ENCODE measurements around the gene PDCL3.

Gene PDCL3

GRCh38 chr2:100568989-100569388, 6.2 kb downstream of the PDCL3 start:
- Mint-ChIP-seq H3K4me1 (peaks cover 22% of the 10 kb centered on the region), H3K27ac (ENCODE audit: low read depth) (peak overlapping the region; percentile 50), H3K36me3 (ENCODE audit: insufficient read depth) (peaks cover 46% of the 10 kb centered on the region), H3K27me3 (no peaks in the 10 kb centered on the region), H3K9me3 (no peaks in the 10 kb centered on the region), H3K4me3 (no peak overlapping the region)
- DNase-seq (ENCODE audit: low spot score in 2 of 2) (no peak), ATAC-seq (replicated peaks; ENCODE audit: extremely low read depth, poor library complexity, severe bottlenecking) (no peak)

- peaks cover 16% of the 10 kb centered on the region for H3K4me1 Mint-ChIP-seq
- H3K9me3 Mint-ChIP-seq = no peaks in the 10 kb centered on the region
- no peak for ATAC-seq (replicated peaks; ENCODE audit: extremely low read depth, poor library complexity, severe bottlenecking)
- H3K27ac Mint-ChIP-seq (ENCODE audit: low read depth) = peak overlapping the region; percentile 32
- H3K27me3 Mint-ChIP-seq = no peaks in the 10 kb centered on the region
- DNase-seq (ENCODE audit: low spot score in 2 of 2) = no peak
- H3K4me3 Mint-ChIP-seq = no peak overlapping the region
- peaks cover 58% of the 10 kb centered on the region for H3K36me3 Mint-ChIP-seq (ENCODE audit: insufficient read depth)
Observed at GRCh38 chr2:100571668-100572067, 8.9 kb downstream of the PDCL3 start.

- H3K4me1 Mint-ChIP-seq = peaks cover 17% of the 10 kb centered on the region
- H3K27ac Mint-ChIP-seq (ENCODE audit: low read depth) = no peak overlapping the region
- ATAC-seq (replicated peaks; ENCODE audit: extremely low read depth, poor library complexity, severe bottlenecking) (no peak), DNase-seq (ENCODE audit: low spot score in 2 of 2) (no peak)
- H3K4me3 Mint-ChIP-seq = no peak overlapping the region
- no peaks in the 10 kb centered on the region for H3K9me3 Mint-ChIP-seq
- H3K27me3 Mint-ChIP-seq = no peaks in the 10 kb centered on the region
- H3K36me3 Mint-ChIP-seq (ENCODE audit: insufficient read depth) = peaks cover 29% of the 10 kb centered on the region
Observed at GRCh38 chr2:100577777-100578176, 15.0 kb downstream of the PDCL3 start.

GRCh38 chr2:100580367-100581276, 17.8 kb downstream of the PDCL3 start:
- no peaks in the 10 kb centered on the region for H3K9me3 Mint-ChIP-seq
- H3K27me3 Mint-ChIP-seq = no peaks in the 10 kb centered on the region

GRCh38 chr2:100581277-100581612, 18.5 kb downstream of the PDCL3 start:
- Mint-ChIP-seq H3K4me3 (peak overlapping the region; percentile 59), H3K27me3 (no peaks in the 10 kb centered on the region), H3K9me3 (no peaks in the 10 kb centered on the region), H3K4me1 (peaks cover 40% of the 10 kb centered on the region), H3K27ac (ENCODE audit: low read depth) (peak overlapping the region; percentile 95), H3K36me3 (ENCODE audit: insufficient read depth) (peaks cover 10% of the 10 kb centered on the region)
- DNase-seq (ENCODE audit: low spot score in 2 of 2) = no peak
- peak; percentile 6 for ATAC-seq (replicated peaks; ENCODE audit: extremely low read depth, poor library complexity, severe bottlenecking)

More at GRCh38 chr2:100580367-100581276, 17.8 kb downstream of the PDCL3 start:
- peak; percentile 49 to 69 for DNase-seq (ENCODE audit: low spot score in 2 of 2)
- peak overlapping the region; percentile 59 for H3K4me3 Mint-ChIP-seq
- H3K36me3 Mint-ChIP-seq (ENCODE audit: insufficient read depth) = peaks cover 13% of the 10 kb centered on the region
- peaks cover 39% of the 10 kb centered on the region for H3K4me1 Mint-ChIP-seq
- peak; percentile 88 for ATAC-seq (replicated peaks; ENCODE audit: extremely low read depth, poor library complexity, severe bottlenecking)
- H3K27ac Mint-ChIP-seq (ENCODE audit: low read depth) = peak overlapping the region; percentile 95

- no peak for DNase-seq (ENCODE audit: low spot score in 2 of 2)
- Mint-ChIP-seq H3K4me1 (peaks cover 51% of the 10 kb centered on the region), H3K27ac (ENCODE audit: low read depth) (peak overlapping the region; percentile 67), H3K27me3 (no peaks in the 10 kb centered on the region), H3K36me3 (ENCODE audit: insufficient read depth) (peaks cover 7% of the 10 kb centered on the region), H3K4me3 (no peak overlapping the region), H3K9me3 (no peaks in the 10 kb centered on the region)
- ATAC-seq (replicated peaks; ENCODE audit: extremely low read depth, poor library complexity, severe bottlenecking) = no peak
Observed at GRCh38 chr2:100584816-100585215, 22.0 kb downstream of the PDCL3 start.

GRCh38 chr2:100588071-100588786, 25.4 kb downstream of the PDCL3 start:
- peak in 1 of 2 donors; percentile 27 for DNase-seq (ENCODE audit: low spot score in 2 of 2)
- H3K27me3 Mint-ChIP-seq = no peaks in the 10 kb centered on the region
- no peaks in the 10 kb centered on the region for H3K9me3 Mint-ChIP-seq
- peaks cover 33% of the 10 kb centered on the region for H3K4me1 Mint-ChIP-seq
- peak overlapping the region; percentile 64 for H3K27ac Mint-ChIP-seq (ENCODE audit: low read depth)
- peaks cover 5% of the 10 kb centered on the region for H3K36me3 Mint-ChIP-seq (ENCODE audit: insufficient read depth)
- ATAC-seq (replicated peaks; ENCODE audit: extremely low read depth, poor library complexity, severe bottlenecking) = peak; percentile 98
- no peak overlapping the region for H3K4me3 Mint-ChIP-seq

- Mint-ChIP-seq H3K4me1 (peaks cover 30% of the 10 kb centered on the region), H3K4me3 (no peak overlapping the region), H3K9me3 (no peaks in the 10 kb centered on the region), H3K36me3 (ENCODE audit: insufficient read depth) (peaks cover 5% of the 10 kb centered on the region), H3K27ac (ENCODE audit: low read depth) (peak overlapping the region; percentile 64), H3K27me3 (no peaks in the 10 kb centered on the region)
- DNase-seq (ENCODE audit: low spot score in 2 of 2) (no peak), ATAC-seq (replicated peaks; ENCODE audit: extremely low read depth, poor library complexity, severe bottlenecking) (no peak)
Observed at GRCh38 chr2:100589527-100589926, 26.7 kb downstream of the PDCL3 start.

- Mint-ChIP-seq H3K4me3 (no peak overlapping the region), H3K36me3 (ENCODE audit: insufficient read depth) (peaks cover 5% of the 10 kb centered on the region), H3K4me1 (peaks cover 21% of the 10 kb centered on the region)
Observed at GRCh38 chr2:100592226-100592625, 29.4 kb downstream of the PDCL3 start.

GRCh38 chr2:100596465-100596864, 33.7 kb downstream of the PDCL3 start:
- ATAC-seq (replicated peaks; ENCODE audit: extremely low read depth, poor library complexity, severe bottlenecking) (no peak), DNase-seq (ENCODE audit: low spot score in 2 of 2) (no peak)
- Mint-ChIP-seq H3K9me3 (no peaks in the 10 kb centered on the region), H3K27ac (ENCODE audit: low read depth) (no peak overlapping the region), H3K36me3 (ENCODE audit: insufficient read depth) (peaks cover 1% of the 10 kb centered on the region), H3K27me3 (no peaks in the 10 kb centered on the region), H3K4me1 (peaks cover 14% of the 10 kb centered on the region), H3K4me3 (no peak overlapping the region)

More at GRCh38 chr2:100592226-100592625, 29.4 kb downstream of the PDCL3 start:
- H3K9me3 Mint-ChIP-seq = no peaks in the 10 kb centered on the region
- DNase-seq (ENCODE audit: low spot score in 2 of 2) (no peak), ATAC-seq (replicated peaks; ENCODE audit: extremely low read depth, poor library complexity, severe bottlenecking) (no peak)
- no peaks in the 10 kb centered on the region for H3K27me3 Mint-ChIP-seq
- H3K27ac Mint-ChIP-seq (ENCODE audit: low read depth) = no peak overlapping the region

GRCh38 chr2:100599566-100599965, 36.8 kb downstream of the PDCL3 start:
- peaks cover 1% of the 10 kb centered on the region for H3K36me3 Mint-ChIP-seq (ENCODE audit: insufficient read depth)
- no peaks in the 10 kb centered on the region for H3K27me3 Mint-ChIP-seq
- H3K4me1 Mint-ChIP-seq = peaks cover 7% of the 10 kb centered on the region
- no peak overlapping the region for H3K4me3 Mint-ChIP-seq
- ATAC-seq (replicated peaks; ENCODE audit: extremely low read depth, poor library complexity, severe bottlenecking) (no peak), DNase-seq (ENCODE audit: low spot score in 2 of 2) (no peak)
- no peak overlapping the region for H3K27ac Mint-ChIP-seq (ENCODE audit: low read depth)
- H3K9me3 Mint-ChIP-seq = no peaks in the 10 kb centered on the region

- Mint-ChIP-seq H3K36me3 (ENCODE audit: insufficient read depth) (peaks cover 1% of the 10 kb centered on the region), H3K9me3 (no peaks in the 10 kb centered on the region), H3K4me1 (peaks cover 1% of the 10 kb centered on the region), H3K27ac (ENCODE audit: low read depth) (no peak overlapping the region), H3K4me3 (no peak overlapping the region), H3K27me3 (peaks cover 2% of the 10 kb centered on the region)
- ATAC-seq (replicated peaks; ENCODE audit: extremely low read depth, poor library complexity, severe bottlenecking) = no peak
- DNase-seq (ENCODE audit: low spot score in 2 of 2) = no peak
Observed at GRCh38 chr2:100601661-100602060, 38.9 kb downstream of the PDCL3 start.

GRCh38 chr2:100603414-100603813, 40.6 kb downstream of the PDCL3 start:
- Mint-ChIP-seq H3K9me3 (no peaks in the 10 kb centered on the region), H3K4me1 (peaks cover 7% of the 10 kb centered on the region), H3K27ac (ENCODE audit: low read depth) (no peak overlapping the region), H3K27me3 (peaks cover 6% of the 10 kb centered on the region), H3K36me3 (ENCODE audit: insufficient read depth) (peaks cover 1% of the 10 kb centered on the region), H3K4me3 (no peak overlapping the region)
- ATAC-seq (replicated peaks; ENCODE audit: extremely low read depth, poor library complexity, severe bottlenecking) (no peak), DNase-seq (ENCODE audit: low spot score in 2 of 2) (no peak)
